ENCODE data around the gene XRCC3.

XRCC3 gene

GRCh38 chr14:103738166-103738565, 22.9 kb upstream of the XRCC3 start:
- no peak for DNase-seq

GRCh38 chr14:103737432-103738045, 22.3 kb upstream of the XRCC3 start:
- no peak for DNase-seq

- DNase-seq: no peak
Measured at GRCh38 chr14:103736546-103737431, 21.5 kb upstream of the XRCC3 start.

GRCh38 chr14:103735815-103736545, 20.7 kb upstream of the XRCC3 start:
- no peak for DNase-seq

- DNase-seq: no peak
Measured at GRCh38 chr14:103735439-103735814, 20.2 kb upstream of the XRCC3 start.

GRCh38 chr14:103735022-103735421, 19.8 kb upstream of the XRCC3 start:
- no peak for DNase-seq

GRCh38 chr14:103734081-103734888, 19.0 kb upstream of the XRCC3 start:
- no peak for DNase-seq

- no peak for DNase-seq
Measured at GRCh38 chr14:103733651-103734050, 18.4 kb upstream of the XRCC3 start.

- DNase-seq: no peak
Measured at GRCh38 chr14:103732868-103733620, 17.8 kb upstream of the XRCC3 start.

- DNase-seq: no peak
Measured at GRCh38 chr14:103731916-103732867, 16.9 kb upstream of the XRCC3 start.

GRCh38 chr14:103731481-103731880, 16.2 kb upstream of the XRCC3 start:
- DNase-seq: no peak

- no peak for DNase-seq
Measured at GRCh38 chr14:103730490-103731035, 15.3 kb upstream of the XRCC3 start.

GRCh38 chr14:103729496-103730448, 14.5 kb upstream of the XRCC3 start:
- DNase-seq: no peak

GRCh38 chr14:103728721-103729120, 13.5 kb upstream of the XRCC3 start:
- no peak for DNase-seq

GRCh38 chr14:103728141-103728540, 12.9 kb upstream of the XRCC3 start:
- DNase-seq: no peak

- DNase-seq: no peak
Measured at GRCh38 chr14:103727313-103727980, 12.2 kb upstream of the XRCC3 start.

- DNase-seq: no peak
Measured at GRCh38 chr14:103726474-103726873, 11.2 kb upstream of the XRCC3 start.

- no peak for DNase-seq
Measured at GRCh38 chr14:103725739-103726395, 10.6 kb upstream of the XRCC3 start.
